ENCODE results near the gene ABCB1. TPM values are rescaled to one million over a fixed set of nuclear protein-coding genes. Genes with fewer than 3 reads are reported as not detected.

Gene ABCB1
- total and polyA plus RNA-seq, 2 of the 13 experiments (the other 11 are each of a cell fraction or from before 2014, with no cell fraction given): 42.8 to 52.6 TPM

- TF ChIP-seq HMGXB4 (CRISPR knock-in tag; IDR thresholded peaks at IDR 0.05; ENCODE audit: borderline replicate concordance in 1 of 2, low read depth in 1 of 2) (no peak), ZNF460 (CRISPR knock-in tag; IDR thresholded peaks at IDR 0.05; ENCODE audit: borderline replicate concordance) (no peak), TEAD2 (CRISPR knock-in tag; IDR thresholded peaks at IDR 0.05) (no peak), ZNF740 (CRISPR knock-in tag; IDR thresholded peaks at IDR 0.05) (no peak), ZEB1 (IDR thresholded peaks at IDR 0.05; ENCODE audit: insufficient replicate concordance, low read depth) (no peak), ZNF768 (CRISPR knock-in tag; IDR thresholded peaks at IDR 0.05) (no peak), FOXM1 (CRISPR knock-in tag; IDR thresholded peaks at IDR 0.05) (no peak)
These were observed 19.0 kb downstream of the ABCB1 start (continued) for GRCh38 chr7:87581723-87582122.

- FAIRE-seq: no peak
- H3K9ac ChIP-seq (ENCODE audit: insufficient read depth, low read depth, low read length): no peak overlapping the region
- H2AFZ ChIP-seq (ENCODE audit: low read length): no peak overlapping the region
- H3K27ac ChIP-seq (ENCODE audit: extremely low read length, insufficient read depth, low read length): no peak overlapping the region
- ATAC-seq: no peak
- H3K27me3 ChIP-seq (ENCODE audit: control insufficient read depth in 1 of 2, insufficient read depth in 2 of 2, low read length in 2 of 2): no peaks in the 10 kb centered on the region
- ChIA-PET CTCF (ENCODE audit: low intra/inter-chr PET ratio, low total read pairs) (no interaction called here), POLR2A (no interaction called here)
- no peak overlapping the region for H3K4me2 ChIP-seq (ENCODE audit: low read depth, low read length)
- in situ Hi-C loops (cut with HindIII; ENCODE audit: extremely low pct_ligation_motif_present, low pct_unique_long_range_greater_than_20kb) (no loop called here), intact Hi-C loops (cut with micrococcal nuclease; ENCODE audit: unreplicated experiment) (no loop called here)
- no peaks in the 10 kb centered on the region for H4K20me1 ChIP-seq (ENCODE audit: insufficient read depth, low read length)
- TF ChIP-seq CEBPG (CRISPR knock-in tag; IDR thresholded peaks at IDR 0.05) (no peak), SIN3B (IDR thresholded peaks at IDR 0.05; ENCODE audit: low read length) (no peak), CC2D1A (CRISPR knock-in tag; IDR thresholded peaks at IDR 0.05) (no peak), ZNF333 (CRISPR knock-in tag; IDR thresholded peaks at IDR 0.05; ENCODE audit: borderline replicate concordance) (no peak), ZFP36 (IDR thresholded peaks at IDR 0.05; ENCODE audit: borderline replicate concordance, low read depth, low read length, partially characterized antibody) (no peak), ZXDC (CRISPR knock-in tag; IDR thresholded peaks at IDR 0.05) (no peak), JUNB (CRISPR knock-in tag; IDR thresholded peaks at IDR 0.05; ENCODE audit: borderline replicate concordance) (no peak), HIC2 (CRISPR knock-in tag; IDR thresholded peaks at IDR 0.05; ENCODE audit: low read depth) (no peak), ELK4 (CRISPR knock-in tag; IDR thresholded peaks at IDR 0.05; ENCODE audit: borderline replicate concordance) (no peak)
- no TSS peak for BruUV-seq (replicated peaks)
- H3K4me1 ChIP-seq (ENCODE audit: insufficient read depth, low read length): no peaks in the 10 kb centered on the region
- H3K36me3 ChIP-seq (replicated peaks in 1 of 2; ENCODE audit: control insufficient read depth in 1 of 2, insufficient read depth in 2 of 2, low read length in 2 of 2): peaks cover 1 to 51% of the 10 kb centered on the region in 2 experiments; a peak in 4 of 5 replicates
- 100% methylated on average over 1 of the region's 1 CpG for WGBS (ENCODE audit: low lambda C conversion rate)
- DNase-seq (ENCODE audit: low spot score): no peak
- no peaks in the 10 kb centered on the region for H3K79me2 ChIP-seq (ENCODE audit: insufficient read depth, low read length)
- H3K4me3 ChIP-seq (replicated peaks in 1 of 3; ENCODE audit: insufficient read depth in 1 of 3, low read depth in 2 of 3, low read length in 3 of 3): no peak overlapping the region
- no peaks in the 10 kb centered on the region for H3K9me3 ChIP-seq (ENCODE audit: low read length)
These were observed 20.0 kb downstream of the ABCB1 start for GRCh38 chr7:87580636-87581035.
